Trophoblast cell (in vitro differentiated cells and primary cell): ENCODE measurements around the gene FXN.

Experiments
- DNase-seq, 2 donors: peaks; one replicate each; pipeline ENCODE4 v3.0.0-alpha.2; 2016
- H2AFZ ChIP-seq: 2 replicates; pipeline ENCODE4 v1.6.1; 2013; ENCODE audit warnings: low read length, moderate library complexity, mild to moderate bottlenecking; ENCODE audit not compliant: insufficient read depth, poor library complexity
- H2AK5ac ChIP-seq: 2 replicates; pipeline ENCODE4 v1.6.1; 2013; ENCODE audit warnings: mild to moderate bottlenecking, low read length
- H2BK120ac ChIP-seq: 2 replicates; pipeline ENCODE4 v1.6.1; 2013; ENCODE audit warnings: low read length, mild to moderate bottlenecking, moderate library complexity; ENCODE audit not compliant: insufficient read depth, poor library complexity
- H2BK12ac ChIP-seq: 2 replicates; pipeline ENCODE4 v1.6.1; 2013; ENCODE audit warnings: mild to moderate bottlenecking, low read length, moderate library complexity
- H2BK5ac ChIP-seq: 2 replicates; pipeline ENCODE4 v1.6.1; 2013; ENCODE audit warnings: low read length, low read depth, moderate library complexity, mild to moderate bottlenecking; ENCODE audit not compliant: poor library complexity
- H3K14ac ChIP-seq: 2 replicates; pipeline ENCODE4 v1.6.1; 2013; ENCODE audit warnings: mild to moderate bottlenecking, low read length
- H3K18ac ChIP-seq: 2 replicates; pipeline ENCODE4 v1.6.1; 2013; ENCODE audit warnings: mild to moderate bottlenecking, low read length
- H3K23ac ChIP-seq: 2 replicates; pipeline ENCODE4 v1.6.1; 2013; ENCODE audit warnings: low read length
- H3K27ac ChIP-seq: 2 replicates; pipeline ENCODE4 v1.5.1; 2013; ENCODE audit warnings: low read depth, mild to moderate bottlenecking, inconsistent platforms, low read length, moderate library complexity
- H3K27me3 ChIP-seq: 2 replicates; pipeline ENCODE4 v1.6.1; 2013; ENCODE audit warnings: inconsistent platforms, mild to moderate bottlenecking, low read length, moderate library complexity; ENCODE audit not compliant: insufficient read depth
- H3K36me3 ChIP-seq, 2 experiments: 1 replicate in 1 of 2; 2 replicates in 1 of 2; pipeline ENCODE4 v1.6.1; 2013; ENCODE audit warnings: low read length in 2 of 2, mild to moderate bottlenecking in 2 of 2, moderate library complexity in 1 of 2; ENCODE audit not compliant: insufficient read depth in 2 of 2, control insufficient read depth in 1 of 2
- H3K4ac ChIP-seq: 2 replicates; pipeline ENCODE4 v1.6.1; 2013; ENCODE audit warnings: low read depth, mild to moderate bottlenecking, low read length, moderate library complexity
- H3K4me1 ChIP-seq, 2 experiments: 1 replicate in 1 of 2; 2 replicates in 1 of 2; pipeline ENCODE4 v1.6.1; 2013; ENCODE audit warnings: low read length in 2 of 2, mild to moderate bottlenecking in 2 of 2, moderate library complexity in 1 of 2; ENCODE audit not compliant: insufficient read depth in 2 of 2, control insufficient read depth in 1 of 2
- H3K4me2 ChIP-seq: 2 replicates; pipeline ENCODE4 v1.6.1; 2013; ENCODE audit warnings: inconsistent platforms, mild to moderate bottlenecking, low read length, moderate library complexity
- H3K4me3 ChIP-seq: 2 replicates; pipeline ENCODE4 v1.5.1; 2013; ENCODE audit warnings: mild to moderate bottlenecking, low read depth, low read length, inconsistent platforms
- H3K79me1 ChIP-seq: one replicate; pipeline ENCODE4 v1.6.1; 2013; ENCODE audit warnings: low read length
- H3K79me2 ChIP-seq: 2 replicates; pipeline ENCODE4 v1.6.1; 2013; ENCODE audit warnings: low read length, mild to moderate bottlenecking; ENCODE audit not compliant: control insufficient read depth, insufficient read depth, poor library complexity
- H3K9ac ChIP-seq: 2 replicates; pipeline ENCODE4 v1.6.1; 2013; ENCODE audit warnings: mild to moderate bottlenecking, low read length
- H3K9me3 ChIP-seq: 2 replicates; pipeline ENCODE4 v1.6.1; 2013; ENCODE audit warnings: low read depth, mild to moderate bottlenecking, control low read depth, inconsistent platforms, low read length; ENCODE audit not compliant: insufficient read depth
- H4K12ac ChIP-seq: 2 replicates; pipeline ENCODE4 v1.6.1; 2013; ENCODE audit warnings: low read depth, mild to moderate bottlenecking, low read length, moderate library complexity
- H4K8ac ChIP-seq: 2 replicates; pipeline ENCODE4 v1.6.1; 2013; ENCODE audit warnings: low read depth, mild to moderate bottlenecking, low read length, moderate library complexity
- H4K91ac ChIP-seq: one replicate; pipeline ENCODE4 v1.6.1; 2013; ENCODE audit warnings: low read depth, mild to moderate bottlenecking, low read length, moderate library complexity
- WGBS: extraction: QIAGEN DNeasy Blood & Tissue Kit; methylation state at CpG from one replicate; pipeline ENCODE4 v1.1.7; 2013; ENCODE audit warnings: missing lambda C conversion rate; ENCODE audit not compliant: insufficient read length, insufficient coverage; ENCODE audit errors: extremely low coverage; 5-methylcytosine and 5-hydroxymethylcytosine counted together

Gene FXN

GRCh38 chr9:69078069-69078468 lies 42.5 kb downstream of the FXN start:
- WGBS: no CpG with 5 or more reads among the region's 2 CpGs
- no peak overlapping the region for H3K4me2 ChIP-seq
- H3K14ac ChIP-seq: no peak overlapping the region
- H3K36me3 ChIP-seq: no peaks in the 10 kb centered on the region
- H3K79me2 ChIP-seq: no peaks in the 10 kb centered on the region
- H4K91ac ChIP-seq: no peak overlapping the region
- no peak overlapping the region for H2BK5ac ChIP-seq
- H3K9ac ChIP-seq: no peak overlapping the region
- H3K27ac ChIP-seq: no peak overlapping the region
- H3K23ac ChIP-seq: no peak overlapping the region
- H3K27me3 ChIP-seq: no peaks in the 10 kb centered on the region
- H2AFZ ChIP-seq: no peak overlapping the region
- H3K79me1 ChIP-seq: no peaks in the 10 kb centered on the region
- no peak overlapping the region for H2BK120ac ChIP-seq
- H3K9me3 ChIP-seq: no peaks in the 10 kb centered on the region
- no peak overlapping the region for H4K12ac ChIP-seq
- no peaks in the 10 kb centered on the region for H3K4me1 ChIP-seq
- DNase-seq: no peak
- no peak overlapping the region for H3K4me3 ChIP-seq
- H3K4ac ChIP-seq: no peak overlapping the region
- no peak overlapping the region for H3K18ac ChIP-seq
- H4K8ac ChIP-seq: no peak overlapping the region
- H2AK5ac ChIP-seq: no peak overlapping the region
- no peak overlapping the region for H2BK12ac ChIP-seq

GRCh38 chr9:69078581-69078980 lies 43.0 kb downstream of the FXN start:
- Histone ChIP-seq H3K4me1 (no peaks in the 10 kb centered on the region), H3K27me3 (no peaks in the 10 kb centered on the region), H3K79me2 (no peaks in the 10 kb centered on the region), H3K14ac (no peak overlapping the region), H4K8ac (no peak overlapping the region), H3K9me3 (no peaks in the 10 kb centered on the region), H3K4me3 (no peak overlapping the region), H3K36me3 (no peaks in the 10 kb centered on the region), H2BK120ac (no peak overlapping the region), H3K4me2 (no peak overlapping the region), H2AK5ac (no peak overlapping the region), H2BK12ac (no peak overlapping the region), H3K23ac (no peak overlapping the region), H4K91ac (no peak overlapping the region), H2BK5ac (no peak overlapping the region), H3K79me1 (no peaks in the 10 kb centered on the region), H3K27ac (no peak overlapping the region), H3K18ac (no peak overlapping the region), H2AFZ (no peak overlapping the region), H3K9ac (no peak overlapping the region), H3K4ac (no peak overlapping the region), H4K12ac (no peak overlapping the region)
- WGBS: no CpG with 5 or more reads among the region's 1 CpG
- DNase-seq: no peak

DNA sequence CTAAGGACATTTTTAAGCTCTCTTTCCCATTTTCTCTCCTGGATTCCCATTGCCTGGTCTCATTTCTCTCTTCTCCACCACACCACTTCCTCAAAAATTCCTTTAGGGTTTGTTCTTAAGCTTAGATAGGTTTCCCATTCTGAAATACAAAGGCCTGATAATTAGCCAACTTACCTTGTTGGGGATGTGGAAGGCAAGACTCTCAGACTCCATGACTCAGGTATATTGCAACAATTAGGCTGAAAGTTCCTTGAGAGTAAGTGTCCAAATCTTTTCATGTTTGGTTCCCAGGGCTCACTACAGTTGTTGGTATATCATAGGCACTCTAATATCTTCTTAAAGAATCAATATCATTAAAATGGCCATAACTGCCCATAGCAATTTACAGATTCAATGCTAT lies 43.6 kb downstream of the FXN start:
- DNase-seq: no peak
- no peaks in the 10 kb centered on the region for H3K9me3 ChIP-seq
- H4K12ac ChIP-seq: no peak overlapping the region
- H4K91ac ChIP-seq: no peak overlapping the region
- H3K79me1 ChIP-seq: no peaks in the 10 kb centered on the region
- H3K36me3 ChIP-seq: no peaks in the 10 kb centered on the region
- no peak overlapping the region for H2BK5ac ChIP-seq
- H3K27me3 ChIP-seq: no peaks in the 10 kb centered on the region
- H3K14ac ChIP-seq: no peak overlapping the region
- H2AK5ac ChIP-seq: no peak overlapping the region
- no peak overlapping the region for H3K4me3 ChIP-seq
- H3K9ac ChIP-seq: no peak overlapping the region
- H3K4me2 ChIP-seq: no peak overlapping the region
- H2BK120ac ChIP-seq: no peak overlapping the region
- H3K4ac ChIP-seq: no peak overlapping the region
- no peak overlapping the region for H4K8ac ChIP-seq
- no peaks in the 10 kb centered on the region for H3K79me2 ChIP-seq
- H3K18ac ChIP-seq: no peak overlapping the region
- no peak overlapping the region for H2AFZ ChIP-seq
- H3K27ac ChIP-seq: no peak overlapping the region
- no peak overlapping the region for H3K23ac ChIP-seq
- no peak overlapping the region for H2BK12ac ChIP-seq
- no peaks in the 10 kb centered on the region for H3K4me1 ChIP-seq

- Histone ChIP-seq H3K9me3 (no peaks in the 10 kb centered on the region), H3K18ac (no peak overlapping the region)
- WGBS: no CpG with 5 or more reads among the region's 4 CpGs
These were observed 45.7 kb downstream of the FXN start for GRCh38 chr9:69081261-69081660.

More at GRCh38 chr9:69081261-69081660, 45.7 kb downstream of the FXN start:
- no peak overlapping the region for H4K91ac ChIP-seq
- no peaks in the 10 kb centered on the region for H3K36me3 ChIP-seq
- no peak overlapping the region for H2BK5ac ChIP-seq
- no peak overlapping the region for H2AK5ac ChIP-seq
- no peak overlapping the region for H3K4me3 ChIP-seq
- no peak overlapping the region for H2BK120ac ChIP-seq
- H4K8ac ChIP-seq: no peak overlapping the region
- no peak overlapping the region for H4K12ac ChIP-seq
- no peaks in the 10 kb centered on the region for H3K27me3 ChIP-seq
- H3K9ac ChIP-seq: no peak overlapping the region
- H3K4ac ChIP-seq: no peak overlapping the region
- H3K79me2 ChIP-seq: no peaks in the 10 kb centered on the region
- no peak overlapping the region for H3K27ac ChIP-seq
- no peak for DNase-seq
- no peak overlapping the region for H2AFZ ChIP-seq
- no peak overlapping the region for H3K14ac ChIP-seq
- H3K4me1 ChIP-seq: no peaks in the 10 kb centered on the region
- H3K4me2 ChIP-seq: no peak overlapping the region
- H3K79me1 ChIP-seq: no peaks in the 10 kb centered on the region
- no peak overlapping the region for H2BK12ac ChIP-seq
- no peak overlapping the region for H3K23ac ChIP-seq
